ENCODE data around the gene CNBP. TPM values are rescaled to one million over a fixed set of nuclear protein-coding genes. Genes with fewer than 3 reads are reported as not detected.
"Not testable (repeated sequence)": the region's sequence is repeated elsewhere in the genome, so short reads cannot be mapped to it uniquely, and the experiment has no call there.

CNBP gene
- total and polyA plus RNA-seq, 4 donors, result 292 to 390 (median 327) TPM

DNA sequence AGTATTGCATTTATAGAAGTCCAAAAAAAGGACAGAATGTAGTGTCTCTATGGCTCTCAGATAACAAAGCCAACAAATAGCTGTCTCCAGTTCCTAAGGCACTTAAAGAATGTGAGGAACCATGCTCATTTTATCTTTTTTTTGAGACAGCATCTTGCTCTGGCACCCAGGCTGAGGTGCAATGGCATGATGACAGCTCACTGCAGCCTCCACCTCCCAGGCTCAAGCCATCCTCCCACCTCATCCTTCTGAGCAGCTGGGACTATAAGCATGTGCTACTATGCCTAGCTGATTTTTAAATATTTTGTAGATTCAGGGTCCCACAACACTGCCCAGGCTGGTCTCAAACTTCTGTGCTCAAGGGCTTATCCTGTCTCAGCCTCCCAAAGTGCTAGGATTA lies 38.9 kb downstream of the CNBP start:
- Histone ChIP-seq H3K4me3 (no peak overlapping the region), H3K9ac (ENCODE audit: insufficient read depth in 1 of 2, low read length in 2 of 2) (no peak overlapping the region), H3K27me3 (ENCODE audit: control insufficient read depth in 3 of 3, insufficient read depth in 3 of 3, low read length in 2 of 3) (no peaks in the 10 kb centered on the region), H3K27ac (ENCODE audit: low read depth in 1 of 2, low read length in 1 of 2) (no peak overlapping the region), H3K4me1 (ENCODE audit: control insufficient read depth in 5 of 5, insufficient read depth in 5 of 5, low read length in 5 of 5) (no peaks in the 10 kb centered on the region), H3K9me3 (ENCODE audit: control insufficient read depth in 4 of 4, insufficient read depth in 3 of 4, low read length in 3 of 4) (no peaks in the 10 kb centered on the region), H3K36me3 (ENCODE audit: control insufficient read depth in 4 of 4, insufficient read depth in 4 of 4, low read length in 4 of 4) (peaks cover 15 to 26% (median 21%) of the 10 kb centered on the region in 4 donors)
- no peak for DNase-seq
- no peak for ATAC-seq (ENCODE audit: insufficient read depth, low FRiP score)
- TF ChIP-seq, protein P1, sequence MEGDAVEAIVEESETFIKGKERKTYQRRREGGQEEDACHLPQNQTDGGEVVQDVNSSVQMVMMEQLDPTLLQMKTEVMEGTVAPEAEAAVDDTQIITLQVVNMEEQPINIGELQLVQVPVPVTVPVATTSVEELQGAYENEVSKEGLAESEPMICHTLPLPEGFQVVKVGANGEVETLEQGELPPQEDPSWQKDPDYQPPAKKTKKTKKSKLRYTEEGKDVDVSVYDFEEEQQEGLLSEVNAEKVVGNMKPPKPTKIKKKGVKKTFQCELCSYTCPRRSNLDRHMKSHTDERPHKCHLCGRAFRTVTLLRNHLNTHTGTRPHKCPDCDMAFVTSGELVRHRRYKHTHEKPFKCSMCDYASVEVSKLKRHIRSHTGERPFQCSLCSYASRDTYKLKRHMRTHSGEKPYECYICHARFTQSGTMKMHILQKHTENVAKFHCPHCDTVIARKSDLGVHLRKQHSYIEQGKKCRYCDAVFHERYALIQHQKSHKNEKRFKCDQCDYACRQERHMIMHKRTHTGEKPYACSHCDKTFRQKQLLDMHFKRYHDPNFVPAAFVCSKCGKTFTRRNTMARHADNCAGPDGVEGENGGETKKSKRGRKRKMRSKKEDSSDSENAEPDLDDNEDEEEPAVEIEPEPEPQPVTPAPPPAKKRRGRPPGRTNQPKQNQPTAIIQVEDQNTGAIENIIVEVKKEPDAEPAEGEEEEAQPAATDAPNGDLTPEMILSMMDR (IDR thresholded peaks at IDR 0.05; ENCODE audit: control extremely low read depth, extremely low read depth), result no peak

DNA sequence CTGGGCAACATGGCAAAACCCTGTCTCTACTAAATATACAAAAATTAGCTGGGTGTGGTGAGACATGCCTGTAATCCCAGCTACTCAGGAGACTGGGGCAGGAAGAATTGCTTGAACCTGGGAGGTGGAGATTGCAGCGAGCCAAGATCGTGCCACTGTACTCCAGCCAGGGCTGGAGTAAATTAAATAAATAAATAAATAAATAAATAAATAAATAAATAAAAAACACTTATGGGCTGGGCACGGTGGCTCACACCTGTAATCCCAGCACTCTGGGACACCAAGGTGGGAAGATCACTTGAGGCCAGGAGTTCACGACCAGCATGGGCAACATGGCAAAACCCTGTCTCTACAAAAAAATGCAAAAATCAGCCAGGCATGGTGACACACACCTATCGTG lies 42.7 kb downstream of the CNBP start:
- ATAC-seq (ENCODE audit: insufficient read depth, low FRiP score); DNase-seq; H3K9me3 ChIP-seq (ENCODE audit: control insufficient read depth in 4 of 4, insufficient read depth in 3 of 4, low read length in 3 of 4); H3K27me3 ChIP-seq (ENCODE audit: control insufficient read depth in 3 of 3, insufficient read depth in 3 of 3, low read length in 2 of 3); H3K27ac ChIP-seq (ENCODE audit: low read depth in 1 of 2, low read length in 1 of 2); H3K4me3 ChIP-seq; H3K4me1 ChIP-seq (ENCODE audit: control insufficient read depth in 5 of 5, insufficient read depth in 5 of 5, low read length in 5 of 5); H3K9ac ChIP-seq (ENCODE audit: insufficient read depth in 1 of 2, low read length in 2 of 2): not testable (repeated sequence)
- 96% methylated on average over 5 of the region's 5 CpGs for WGBS, 2 donors
- peaks cover 18 to 25% (median 23%) of the 10 kb centered on the region in 4 donors for H3K36me3 ChIP-seq (ENCODE audit: control insufficient read depth in 4 of 4, insufficient read depth in 4 of 4, low read length in 4 of 4)

DNA sequence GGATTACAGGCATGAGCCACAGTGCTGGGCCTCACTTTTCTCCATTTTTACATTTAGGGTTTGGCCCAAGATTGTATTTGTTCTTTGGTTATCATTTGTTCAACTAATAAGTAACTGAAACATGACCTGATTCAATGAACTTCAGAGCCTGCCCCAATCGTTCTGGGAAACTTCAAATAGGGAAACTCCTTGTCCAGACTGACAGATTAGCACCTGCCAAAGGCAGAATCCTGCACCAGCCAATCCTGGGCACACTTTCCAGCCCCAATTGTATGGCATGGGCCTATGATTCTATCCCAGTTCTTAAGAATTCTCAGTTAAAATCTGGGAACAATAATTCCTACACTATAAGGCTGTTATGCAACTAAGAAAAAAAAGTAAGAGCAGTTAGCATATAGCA lies 43.8 kb downstream of the CNBP start:
- ATAC-seq (ENCODE audit: insufficient read depth, low FRiP score), result no peak
- H3K27ac ChIP-seq (ENCODE audit: low read depth in 1 of 2, low read length in 1 of 2), result no peak overlapping the region
- no peak for DNase-seq
- H3K9ac ChIP-seq (ENCODE audit: insufficient read depth in 1 of 2, low read length in 2 of 2), result no peak overlapping the region
- H3K36me3 ChIP-seq (ENCODE audit: control insufficient read depth in 4 of 4, insufficient read depth in 4 of 4, low read length in 4 of 4), result peaks cover 14 to 22% (median 17%) of the 10 kb centered on the region in 4 donors
- H3K27me3 ChIP-seq (ENCODE audit: control insufficient read depth in 3 of 3, insufficient read depth in 3 of 3, low read length in 2 of 3), result no peaks in the 10 kb centered on the region
- 62 to 79% methylated on average over 1 of the region's 1 CpG for WGBS, 2 donors
- H3K4me1 ChIP-seq (ENCODE audit: control insufficient read depth in 5 of 5, insufficient read depth in 5 of 5, low read length in 5 of 5), result no peaks in the 10 kb centered on the region
- no peaks in the 10 kb centered on the region for H3K9me3 ChIP-seq (ENCODE audit: control insufficient read depth in 4 of 4, insufficient read depth in 3 of 4, low read length in 3 of 4)
- TF ChIP-seq, protein P1 (IDR thresholded peaks at IDR 0.05; ENCODE audit: control extremely low read depth, extremely low read depth), result no peak
- H3K4me3 ChIP-seq, result no peak overlapping the region

DNA sequence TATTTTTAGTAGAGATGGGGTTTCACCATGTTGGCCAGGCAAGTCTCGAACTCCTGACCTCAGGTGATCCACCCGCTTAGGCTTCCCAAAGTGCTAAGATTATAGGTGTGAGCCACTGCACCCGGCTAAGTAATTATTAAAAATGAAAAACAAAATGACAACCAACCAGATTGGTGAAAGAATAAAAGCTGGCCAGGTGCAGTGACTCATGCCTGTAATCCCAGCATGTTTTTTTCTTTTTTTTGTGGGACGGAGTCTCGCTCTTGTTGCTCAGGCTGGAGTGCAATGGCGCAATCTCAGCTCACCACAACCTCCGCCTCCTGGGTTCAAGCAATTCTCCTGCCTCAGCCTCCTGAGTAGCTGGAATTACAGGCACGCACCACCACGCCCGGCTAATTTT lies 47.4 kb downstream of the CNBP start:
- not testable (repeated sequence) for H3K4me3 ChIP-seq; H3K27ac ChIP-seq (ENCODE audit: low read depth in 1 of 2, low read length in 1 of 2); DNase-seq; H3K9ac ChIP-seq (ENCODE audit: insufficient read depth in 1 of 2, low read length in 2 of 2); H3K9me3 ChIP-seq (ENCODE audit: control insufficient read depth in 4 of 4, insufficient read depth in 3 of 4, low read length in 3 of 4); ATAC-seq (ENCODE audit: insufficient read depth, low FRiP score); H3K4me1 ChIP-seq (ENCODE audit: control insufficient read depth in 5 of 5, insufficient read depth in 5 of 5, low read length in 5 of 5); H3K27me3 ChIP-seq (ENCODE audit: control insufficient read depth in 3 of 3, insufficient read depth in 3 of 3, low read length in 2 of 3)
- 88 to 94% methylated on average over 10 of the region's 10 CpGs for whole genome bisulfite sequencing, 2 donors
- H3K36me3 ChIP-seq (ENCODE audit: control insufficient read depth in 4 of 4, insufficient read depth in 4 of 4, low read length in 4 of 4), result peaks cover 28 to 43% (median 32%) of the 10 kb centered on the region in 4 donors
